NOMO-1 treated with dmso at 0.1 percent for 144 hours (cell line): ENCODE results near the gene NCS1.

ENCODE experiments used
- DNase-seq: peaks from one replicate; lab custom pipeline; 2025; ENCODE audit not compliant: unreplicated experiment; lab: John Stamatoyannopoulos, UW

NCS1 gene

DNA sequence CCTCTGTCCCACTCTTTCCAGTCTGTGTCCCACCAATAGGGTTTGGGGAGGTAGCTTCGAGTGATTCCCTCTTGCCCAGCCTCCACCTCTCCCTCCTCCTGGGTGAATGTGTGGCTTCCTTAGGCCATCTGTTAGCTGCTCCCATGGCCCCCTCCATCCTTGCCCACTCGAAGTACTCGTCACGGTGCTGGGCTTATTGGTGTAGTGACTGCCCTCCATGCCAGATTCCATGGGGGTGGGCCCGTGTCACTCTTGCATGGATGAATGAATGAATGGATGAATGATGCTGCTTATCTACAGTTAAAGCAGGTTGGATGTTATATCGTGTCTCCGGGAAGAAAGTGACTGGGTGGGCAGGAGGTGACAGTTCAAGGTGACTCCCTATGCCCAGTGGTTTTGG, 112.5 kb downstream of the NCS1 start:
- DNase-seq: no peak

DNA sequence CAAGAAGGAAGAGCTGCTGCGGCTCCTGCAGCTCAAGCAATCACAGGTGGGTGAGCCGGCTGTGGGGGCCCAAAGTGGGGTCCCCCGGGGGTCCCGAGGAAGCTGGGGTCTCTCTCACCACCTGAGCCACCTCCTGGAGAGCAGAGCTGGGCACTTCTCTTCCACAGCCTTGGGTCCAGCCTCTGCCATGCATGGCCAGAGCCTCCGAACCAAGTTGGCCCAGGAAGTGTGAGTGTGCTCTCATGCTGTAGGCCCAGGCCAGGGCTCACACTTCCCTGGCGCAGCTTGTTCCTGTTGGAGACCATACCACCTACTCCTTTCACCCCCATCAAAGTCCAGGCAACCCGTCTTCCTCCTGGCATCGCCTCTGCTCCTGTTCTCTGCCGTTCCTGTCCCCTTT, 113.1 kb downstream of the NCS1 start:
- DNase-seq: no peak

DNA sequence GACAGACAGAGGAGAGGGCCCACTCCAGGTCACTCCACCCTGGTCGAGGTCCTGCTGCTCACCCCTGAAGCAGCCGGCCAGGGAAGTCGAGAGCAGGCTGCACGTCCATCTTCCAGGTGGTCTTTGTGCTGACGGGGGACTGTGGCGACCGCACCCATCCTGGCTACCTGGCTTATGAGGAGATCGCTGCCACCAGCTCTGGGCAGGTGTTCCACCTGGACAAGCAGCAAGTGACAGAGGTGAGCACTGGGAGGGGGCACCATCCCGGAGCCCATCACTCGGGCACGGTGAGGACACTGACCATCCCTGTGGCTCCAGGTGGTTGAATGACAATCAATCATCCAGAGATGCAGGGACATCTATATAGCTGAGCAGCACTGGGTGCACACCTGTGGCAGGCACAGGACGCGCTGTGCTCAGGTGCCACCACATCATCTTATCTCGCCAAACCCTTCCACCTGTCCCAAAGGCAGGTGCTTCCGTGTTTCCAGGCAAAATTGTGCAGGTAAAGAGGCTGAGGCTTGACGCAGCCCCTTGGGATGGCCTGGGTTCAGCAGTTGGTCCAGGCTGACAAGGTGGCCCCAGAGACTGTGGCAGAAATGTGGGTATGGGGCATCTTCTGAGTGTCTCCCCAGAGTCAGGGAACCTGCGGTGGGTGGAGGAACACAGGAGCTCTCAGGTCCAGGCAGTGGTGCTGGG, 114.0 kb downstream of the NCS1 start:
- DNase-seq: no peak
